CD4-positive, CD25-positive, alpha-beta regulatory T cell (primary cell): ENCODE data around the gene CST11. TPM values are rescaled to one million over a fixed set of nuclear protein-coding genes. Genes with fewer than 3 reads are reported as not detected.

Experiments used
- ATAC-seq, 2 donors: fragments of 150-1000 bp; cut with Tn5 transposase; one replicate each; pipeline ENCODE4 v1.10.0; 2021; ENCODE audit warnings: low read depth in 2 of 2, moderate number of reproducible peaks in 2 of 2, moderate library complexity in 1 of 2
- DNase-seq, 3 donors: peaks; one replicate each; pipeline versions ENCODE4 v3.0.0 to v3.0.0-alpha.2; 2012 to 2022; ENCODE audit warnings: mixed read lengths in 1 of 3
- H3K27ac ChIP-seq: one replicate; pipeline ENCODE4 v1.7.0; 2013; ENCODE audit warnings: mild to moderate bottlenecking, low read length; ENCODE audit not compliant: insufficient read depth, poor library complexity, severe bottlenecking
- H3K27me3 ChIP-seq: one replicate; pipeline ENCODE4 v1.7.0; 2013; ENCODE audit warnings: low read length; ENCODE audit not compliant: control insufficient read depth, insufficient read depth
- H3K36me3 ChIP-seq: one replicate; pipeline ENCODE4 v1.7.0; 2013; ENCODE audit warnings: mild to moderate bottlenecking, low read length, moderate library complexity; ENCODE audit not compliant: control insufficient read depth, insufficient read depth
- H3K4me1 ChIP-seq: 2 replicates; pipeline ENCODE4 v1.7.0; 2013; ENCODE audit warnings: mild to moderate bottlenecking, low read length; ENCODE audit not compliant: insufficient read depth, control insufficient read depth, poor library complexity, severe bottlenecking
- H3K4me3 ChIP-seq: one replicate; pipeline ENCODE4 v1.7.0; 2013; ENCODE audit warnings: low read depth, mild to moderate bottlenecking, low read length, moderate library complexity
- H3K9me3 ChIP-seq, 2 experiments: 1 replicate in 1 of 2; 2 replicates in 1 of 2; pipeline ENCODE4 v1.7.0; 2013; ENCODE audit warnings: low read length in 2 of 2, mild to moderate bottlenecking in 1 of 2, moderate library complexity in 1 of 2; ENCODE audit not compliant: control insufficient read depth in 2 of 2
- H3K27ac Mint-ChIP-seq, 3 donors: one replicate each; pipeline ENCODE4 v1.8.0; 2020 to 2022; ENCODE audit warnings: mild to moderate bottlenecking in 3 of 3, mixed read lengths in 3 of 3, moderate library complexity in 2 of 3
- H3K27me3 Mint-ChIP-seq: one replicate; pipeline ENCODE4 v1.8.0; 2022; ENCODE audit warnings: mild to moderate bottlenecking, mixed read lengths
- H3K36me3 Mint-ChIP-seq: one replicate; pipeline ENCODE4 v1.8.0; 2020; ENCODE audit warnings: mixed read lengths
- H3K4me1 Mint-ChIP-seq, 4 donors: one replicate each; pipeline ENCODE4 v1.8.0; 2020 to 2022; ENCODE audit warnings: mixed read lengths in 4 of 4, mild to moderate bottlenecking in 1 of 4
- H3K4me3 Mint-ChIP-seq, 4 donors: one replicate each; pipeline ENCODE4 v1.8.0; 2020 to 2022; ENCODE audit warnings: mild to moderate bottlenecking in 4 of 4, mixed read lengths in 4 of 4, moderate library complexity in 3 of 4
- H3K9me3 Mint-ChIP-seq, 7 donors: one replicate each; pipeline ENCODE4 v1.8.0; 2020 to 2022; ENCODE audit warnings: mixed read lengths in 7 of 7, mild to moderate bottlenecking in 3 of 7, moderate library complexity in 2 of 7
- polyA plus RNA-seq, 4 donors: library from polyadenylated mRNA; unstranded; fragments of 300-500 nt; fragmentation: Illumina TruSeq; gene quantifications; one replicate each; pipeline ENCODE4 v1.2.3, GENCODE V29; 2021
- total RNA-seq: library from RNA; stranded (reverse); gene quantifications from one replicate; pipeline ENCODE4 v1.2.3, GENCODE V29; 2022

CST11 gene
- total and polyA plus RNA-seq, 5 donors from 2014 or later, result not detected

GRCh38 chr20:23453549-23454543, 1.2 kb upstream of the CST11 start:
- Histone ChIP-seq H3K4me3 (no peak overlapping the region), H3K27me3 (no peaks in the 10 kb centered on the region), H3K27ac (no peak overlapping the region), H3K4me1 (peaks cover 5% of the 10 kb centered on the region), H3K9me3 (no peaks in the 10 kb centered on the region), H3K36me3 (no peaks in the 10 kb centered on the region)
- Mint-ChIP-seq H3K27me3 (peaks cover 6% of the 10 kb centered on the region), H3K9me3 (no peaks in the 10 kb centered on the region), H3K27ac (no peak overlapping the region), H3K4me3 (no peak overlapping the region), H3K4me1 (peaks cover 0 to 17% (median 7%) of the 10 kb centered on the region in 4 donors), H3K36me3 (no peaks in the 10 kb centered on the region)
- DNase-seq (no peak), ATAC-seq (no peak)

DNA sequence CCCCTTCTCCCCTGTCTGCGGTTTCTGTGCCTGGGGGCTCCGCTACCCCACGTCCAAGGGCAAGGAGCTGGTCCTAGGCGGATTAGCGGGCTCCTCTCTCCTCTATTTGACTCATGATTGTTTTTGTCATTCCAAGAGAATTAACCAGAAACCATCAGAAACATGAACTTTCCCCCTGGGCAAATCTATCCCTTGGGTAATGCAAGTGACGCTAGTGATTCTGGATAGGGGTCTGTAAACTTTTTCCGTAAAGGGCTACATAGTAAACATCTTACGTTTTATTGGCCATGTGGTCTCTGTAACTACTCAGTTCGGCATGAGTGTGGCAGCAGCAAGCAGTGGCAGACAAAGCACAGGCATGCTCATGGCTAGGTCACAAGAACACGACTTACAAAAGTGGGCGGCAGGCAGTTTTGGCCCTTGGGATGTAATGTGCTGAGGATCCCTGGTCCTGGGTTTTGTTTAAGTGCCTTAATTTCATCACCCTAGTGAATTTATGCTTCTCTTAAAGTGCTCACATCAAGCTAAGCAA, 654 bp downstream of the CST11 start:
- no peaks in the 10 kb centered on the region for H3K27me3 ChIP-seq
- no peak overlapping the region for H3K4me3 ChIP-seq
- DNase-seq (no peak), ATAC-seq (no peak)
- Mint-ChIP-seq H3K4me1 (peaks cover 0 to 14% (median 7%) of the 10 kb centered on the region in 4 donors), H3K4me3 (no peak overlapping the region), H3K27me3 (peaks cover 5% of the 10 kb centered on the region), H3K27ac (no peak overlapping the region), H3K36me3 (no peaks in the 10 kb centered on the region), H3K9me3 (no peaks in the 10 kb centered on the region)
- no peaks in the 10 kb centered on the region for H3K36me3 ChIP-seq
- H3K4me1 ChIP-seq, result peaks cover 5% of the 10 kb centered on the region
- H3K9me3 ChIP-seq, result no peaks in the 10 kb centered on the region
- no peak overlapping the region for H3K27ac ChIP-seq

DNA sequence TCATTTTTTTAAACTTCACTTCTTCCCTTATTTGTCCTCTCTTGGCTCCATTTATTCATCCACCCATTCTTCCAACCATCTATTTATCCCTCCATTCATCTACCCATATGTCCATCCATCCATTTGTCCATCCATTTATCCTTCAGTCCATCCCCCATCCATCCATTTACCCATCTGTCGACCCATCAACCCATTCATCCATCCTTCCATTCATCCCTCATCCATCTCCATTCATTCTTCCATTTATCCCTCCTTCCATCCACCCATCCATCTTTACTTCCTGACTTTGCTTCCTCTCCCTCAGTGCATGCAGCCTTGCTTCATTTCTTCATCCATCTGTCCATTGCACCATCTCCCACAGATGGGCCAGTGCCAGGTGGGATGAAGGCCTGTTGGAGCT, 1.8 kb downstream of the CST11 start:
- no peaks in the 10 kb centered on the region for H3K36me3 Mint-ChIP-seq
- H3K4me3 ChIP-seq, result no peak overlapping the region

DNA sequence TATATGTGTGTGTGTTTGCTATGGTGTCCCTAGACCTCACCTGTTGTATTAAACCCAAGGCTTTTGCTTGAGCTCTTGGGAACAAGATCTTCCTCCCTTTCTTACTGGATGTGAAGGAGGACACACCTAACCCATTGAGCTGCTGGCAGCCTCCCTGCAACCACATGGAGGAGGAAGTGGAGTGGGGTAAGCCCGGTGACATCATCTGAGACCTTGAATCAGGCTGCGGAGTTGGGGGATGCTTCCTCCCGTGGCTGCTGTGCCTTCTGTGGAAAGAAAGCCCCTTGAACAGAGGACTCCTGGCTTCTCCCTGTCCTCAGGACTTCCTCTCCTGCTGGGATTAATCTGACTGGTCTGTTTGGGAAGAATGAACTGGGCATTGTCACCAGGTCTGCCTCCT, 3.3 kb downstream of the CST11 start:
- Mint-ChIP-seq H3K4me3 (no peak overlapping the region), H3K4me1 (no peaks in the 10 kb centered on the region), H3K36me3 (no peaks in the 10 kb centered on the region), H3K27me3 (no peaks in the 10 kb centered on the region), H3K9me3 (no peaks in the 10 kb centered on the region), H3K27ac (no peak overlapping the region)
- H3K27ac ChIP-seq, result no peak overlapping the region
- H3K36me3 ChIP-seq, result no peaks in the 10 kb centered on the region
- H3K9me3 ChIP-seq, result no peaks in the 10 kb centered on the region
- DNase-seq (peak in 1 of 3 donors; percentile 5), ATAC-seq (peak in 1 of 2 donors; percentile 31)
- H3K4me1 ChIP-seq, result no peaks in the 10 kb centered on the region
- H3K4me3 ChIP-seq, result no peak overlapping the region
- no peaks in the 10 kb centered on the region for H3K27me3 ChIP-seq

More for the DNA sequence above, 1.8 kb downstream of the CST11 start:
- Mint-ChIP-seq H3K27ac (no peak overlapping the region), H3K27me3 (no peaks in the 10 kb centered on the region), H3K9me3 (no peaks in the 10 kb centered on the region), H3K4me3 (no peak overlapping the region), H3K4me1 (peaks cover 0 to 3% (median under 1%) of the 10 kb centered on the region in 4 donors)
- DNase-seq (no peak), ATAC-seq (no peak)
- Histone ChIP-seq H3K9me3 (no peaks in the 10 kb centered on the region), H3K36me3 (no peaks in the 10 kb centered on the region), H3K4me1 (no peaks in the 10 kb centered on the region), H3K27ac (no peak overlapping the region), H3K27me3 (no peaks in the 10 kb centered on the region)

- no peaks in the 10 kb centered on the region for H3K4me1 Mint-ChIP-seq
- H3K36me3 ChIP-seq, result no peaks in the 10 kb centered on the region
- H3K4me1 ChIP-seq, result no peaks in the 10 kb centered on the region
- no peak overlapping the region for H3K4me3 ChIP-seq
- DNase-seq (no peak), ATAC-seq (no peak)
- no peaks in the 10 kb centered on the region for H3K9me3 ChIP-seq
- H3K9me3 Mint-ChIP-seq, result no peaks in the 10 kb centered on the region
- no peak overlapping the region for H3K4me3 Mint-ChIP-seq
- no peak overlapping the region for H3K27ac ChIP-seq
- H3K36me3 Mint-ChIP-seq, result no peaks in the 10 kb centered on the region
- no peaks in the 10 kb centered on the region for H3K27me3 ChIP-seq
- no peaks in the 10 kb centered on the region for H3K27me3 Mint-ChIP-seq
- H3K27ac Mint-ChIP-seq, result no peak overlapping the region
Measured at GRCh38 chr20:23448167-23448566, 4.5 kb downstream of the CST11 start.

- ATAC-seq (peak in 1 of 2 donors; percentile 22), DNase-seq (peak in 1 of 3 donors; percentile 22)
- H3K9me3 Mint-ChIP-seq, result no peaks in the 10 kb centered on the region
- Histone ChIP-seq H3K27ac (no peak overlapping the region), H3K4me1 (no peaks in the 10 kb centered on the region), H3K36me3 (no peaks in the 10 kb centered on the region), H3K27me3 (no peaks in the 10 kb centered on the region), H3K9me3 (no peaks in the 10 kb centered on the region), H3K4me3 (no peak overlapping the region)
- no peaks in the 10 kb centered on the region for H3K36me3 Mint-ChIP-seq
- no peak overlapping the region for H3K4me3 Mint-ChIP-seq
- no peak overlapping the region for H3K27ac Mint-ChIP-seq
- H3K27me3 Mint-ChIP-seq, result no peaks in the 10 kb centered on the region
- no peaks in the 10 kb centered on the region for H3K4me1 Mint-ChIP-seq
Measured at GRCh38 chr20:23446505-23446904, 6.2 kb downstream of the CST11 start.

DNA sequence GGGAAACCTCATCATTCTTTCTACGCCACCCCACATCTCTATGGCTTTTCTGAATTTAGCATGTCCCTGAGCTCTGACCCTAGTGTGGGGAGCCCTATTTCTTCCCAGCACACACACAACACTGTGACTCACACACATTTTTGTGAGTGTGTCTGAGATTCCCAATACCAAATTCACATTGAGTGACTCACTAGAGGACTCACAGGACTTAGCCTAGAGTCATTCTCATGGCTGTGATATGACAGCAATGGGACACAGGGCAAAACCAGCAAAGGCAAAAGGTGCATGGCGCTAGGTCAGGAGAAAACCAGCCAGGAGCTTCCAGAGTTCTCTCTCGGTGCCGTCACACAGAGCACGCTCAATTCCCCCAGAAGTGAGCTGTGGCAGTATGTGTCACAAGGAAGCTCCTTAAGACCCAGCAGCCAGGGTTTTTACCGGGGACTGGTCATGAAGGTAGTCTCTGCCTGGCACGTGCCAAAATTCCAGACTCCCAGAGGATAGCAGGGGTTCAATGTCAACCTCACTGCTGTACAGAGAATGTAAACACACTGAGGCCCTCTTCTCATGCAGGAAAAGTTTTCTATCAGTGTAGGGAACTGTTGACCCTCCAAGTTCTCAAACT, 7.0 kb downstream of the CST11 start:
- Mint-ChIP-seq H3K27me3 (no peaks in the 10 kb centered on the region), H3K27ac (no peak overlapping the region), H3K4me1 (no peaks in the 10 kb centered on the region), H3K9me3 (no peaks in the 10 kb centered on the region), H3K36me3 (no peaks in the 10 kb centered on the region), H3K4me3 (no peak overlapping the region)
- Histone ChIP-seq H3K4me1 (no peaks in the 10 kb centered on the region), H3K27ac (no peak overlapping the region), H3K36me3 (no peaks in the 10 kb centered on the region), H3K4me3 (no peak overlapping the region), H3K9me3 (no peaks in the 10 kb centered on the region), H3K27me3 (no peaks in the 10 kb centered on the region)
- DNase-seq (no peak), ATAC-seq (no peak)
